ENCODE results near the gene PCDH9. TPM values are rescaled to one million over a fixed set of nuclear protein-coding genes. Genes with fewer than 3 reads are reported as not detected.

PCDH9 gene
- total and polyA plus RNA-seq, 2 experiments from 2014 or later, result 0.31 to 0.52 TPM

DNA sequence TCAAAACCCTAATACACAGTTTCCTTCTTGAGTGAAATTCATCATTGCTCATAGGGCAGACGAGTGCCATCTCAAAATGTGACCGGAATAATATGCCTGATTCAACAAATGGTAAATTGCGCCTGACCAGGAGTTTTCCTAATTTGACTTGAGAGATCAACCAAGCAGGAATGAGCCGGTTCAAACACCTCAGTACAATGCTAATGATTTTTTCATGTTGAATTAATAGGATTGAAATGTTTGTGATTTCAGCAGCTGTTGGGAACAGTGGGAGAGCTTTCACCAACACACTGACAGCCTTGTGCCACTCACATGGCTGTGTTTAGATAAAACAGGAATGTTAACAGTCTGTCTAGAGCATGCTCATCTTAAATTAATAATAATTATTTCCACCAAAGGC is 484.8 kb downstream of the PCDH9 start (continued):
- TF ChIP-seq ZNF462 (CRISPR knock-in tag; IDR thresholded peaks at IDR 0.05) (no peak), REST (IDR thresholded peaks at IDR 0.05; ENCODE audit: unreplicated experiment) (no peak)

- no peak for ATAC-seq
- no peak overlapping the region for H3K27ac Mint-ChIP-seq
Measured at GRCh38 chr13:66723576-66723975, 506.6 kb downstream of the PCDH9 start.

More at GRCh38 chr13:66723576-66723975, 506.6 kb downstream of the PCDH9 start:
- Histone ChIP-seq H3K4me2 (no peak overlapping the region), H3K36me3 (ENCODE audit: insufficient read depth) (no peaks in the 10 kb centered on the region), H4K20me1 (replicated peaks; ENCODE audit: insufficient read depth) (no peaks in the 10 kb centered on the region), H3K27ac (ENCODE audit: low read depth) (no peak overlapping the region), H3K4me3 (no peak overlapping the region), H3K27me3 (ENCODE audit: insufficient read depth) (no peaks in the 10 kb centered on the region), H3F3A (replicated peaks; ENCODE audit: low read depth) (no peaks in the 10 kb centered on the region), H2AFZ (no peak overlapping the region), H3K9me2 (ENCODE audit: insufficient read depth) (no peaks in the 10 kb centered on the region), H3K4me1 (ENCODE audit: insufficient read depth) (no peaks in the 10 kb centered on the region), H3K79me2 (replicated peaks; ENCODE audit: insufficient read depth) (no peaks in the 10 kb centered on the region)
- Mint-ChIP-seq H3K27me3 (ENCODE audit: insufficient read depth, low read depth, poor library complexity) (no peaks in the 10 kb centered on the region), H3K36me3 (ENCODE audit: low read depth) (no peaks in the 10 kb centered on the region), H3K4me3 (no peak overlapping the region), H3K4me1 (no peaks in the 10 kb centered on the region), H3K9me3 (no peaks in the 10 kb centered on the region)
- TF ChIP-seq NANOG (IDR thresholded peaks at IDR 0.05; ENCODE audit: borderline replicate concordance), result no peak
- TF ChIP-seq STAT1 (IDR thresholded peaks at IDR 0.05; ENCODE audit: unreplicated experiment), result no peak
- no peak for TF ChIP-seq CREB1 (CRISPR knock-in tag; IDR thresholded peaks at IDR 0.05; ENCODE audit: low read depth)
- TF ChIP-seq, protein P1, sequence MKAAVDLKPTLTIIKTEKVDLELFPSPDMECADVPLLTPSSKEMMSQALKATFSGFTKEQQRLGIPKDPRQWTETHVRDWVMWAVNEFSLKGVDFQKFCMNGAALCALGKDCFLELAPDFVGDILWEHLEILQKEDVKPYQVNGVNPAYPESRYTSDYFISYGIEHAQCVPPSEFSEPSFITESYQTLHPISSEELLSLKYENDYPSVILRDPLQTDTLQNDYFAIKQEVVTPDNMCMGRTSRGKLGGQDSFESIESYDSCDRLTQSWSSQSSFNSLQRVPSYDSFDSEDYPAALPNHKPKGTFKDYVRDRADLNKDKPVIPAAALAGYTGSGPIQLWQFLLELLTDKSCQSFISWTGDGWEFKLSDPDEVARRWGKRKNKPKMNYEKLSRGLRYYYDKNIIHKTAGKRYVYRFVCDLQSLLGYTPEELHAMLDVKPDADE (IDR thresholded peaks at IDR 0.05), result no peak
- TF ChIP-seq EZH2phosphoT487 (IDR thresholded peaks at IDR 0.05; ENCODE audit: unreplicated experiment), result no peak
- TF ChIP-seq ZNF331 (CRISPR knock-in tag; IDR thresholded peaks at IDR 0.05; ENCODE audit: low read depth), result no peak
- no peak for TF ChIP-seq JUNB (IDR thresholded peaks at IDR 0.05; ENCODE audit: unreplicated experiment)
- DNase-seq (ENCODE audit: low spot score), result no peak

Measured in GM23338 (cell line).